Large intestine (tissue), 3 donors: ENCODE data around the gene RFFL. TPM values are rescaled to one million over a fixed set of nuclear protein-coding genes. Genes with fewer than 3 reads are reported as not detected.

ENCODE experiments used
- DNase-seq, 2 donors: peaks; one replicate each; pipeline versions ENCODE4 v3.0.0 to v3.0.0-alpha.2; 2013
- H3K27ac ChIP-seq: one replicate; pipeline ENCODE4 v1.5.1; 2013; ENCODE audit warnings: low read length
- H3K27me3 ChIP-seq: 2 replicates; pipeline ENCODE4 v1.6.1; 2013; ENCODE audit warnings: low read length; ENCODE audit not compliant: control insufficient read depth, insufficient read depth
- H3K36me3 ChIP-seq: 2 replicates; pipeline ENCODE4 v1.6.1; 2013; ENCODE audit warnings: low read length; ENCODE audit not compliant: control insufficient read depth, insufficient read depth
- H3K4me1 ChIP-seq: one replicate; pipeline ENCODE4 v1.6.1; 2013; ENCODE audit warnings: low read length; ENCODE audit not compliant: control insufficient read depth, insufficient read depth
- H3K4me3 ChIP-seq: one replicate; pipeline ENCODE4 v1.5.1; 2013; ENCODE audit warnings: low read length
- H3K9me3 ChIP-seq: one replicate; pipeline ENCODE4 v1.6.1; 2013; ENCODE audit warnings: mild to moderate bottlenecking, low read depth, low read length, moderate library complexity; ENCODE audit not compliant: control insufficient read depth
- WGBS: methylation state at CpG from one replicate; pipeline ENCODE4 v1.1.5; 2013; ENCODE audit warnings: low lambda C conversion rate; ENCODE audit not compliant: insufficient coverage; 5-methylcytosine and 5-hydroxymethylcytosine counted together
- polyA plus RNA-seq: library from polyadenylated mRNA; unstranded; fragments of 120-200 nt; gene quantifications from one replicate; pipeline ENCODE4 v1.2.1, GENCODE V29; 2013

Gene RFFL
- polyA plus RNA-seq, 1 donor, result 31.1 TPM

GRCh38 chr17:34979650-34980352, 83.7 kb downstream of the RFFL start:
- no peaks in the 10 kb centered on the region for H3K9me3 ChIP-seq
- H3K27ac ChIP-seq, result peak overlapping the region; percentile 99
- H3K27me3 ChIP-seq, result no peaks in the 10 kb centered on the region
- peaks cover 9% of the 10 kb centered on the region for H3K4me1 ChIP-seq
- no peak for DNase-seq
- H3K4me3 ChIP-seq, result peak overlapping the region; percentile 93
- H3K36me3 ChIP-seq, result peaks cover 5% of the 10 kb centered on the region
- 13% methylated on average over 6 of the region's 15 CpGs for WGBS

GRCh38 chr17:34979153-34979552, 84.4 kb downstream of the RFFL start:
- Histone ChIP-seq H3K4me3 (no peak overlapping the region), H3K4me1 (peaks cover 9% of the 10 kb centered on the region), H3K9me3 (no peaks in the 10 kb centered on the region), H3K27me3 (no peaks in the 10 kb centered on the region), H3K36me3 (peaks cover 2% of the 10 kb centered on the region), H3K27ac (no peak overlapping the region)
- 40% methylated on average over 1 of the region's 7 CpGs for WGBS
- no peak for DNase-seq

GRCh38 chr17:34974794-34975785, 88.4 kb downstream of the RFFL start:
- no peaks in the 10 kb centered on the region for H3K27me3 ChIP-seq
- H3K36me3 ChIP-seq, result no peaks in the 10 kb centered on the region
- no peaks in the 10 kb centered on the region for H3K4me1 ChIP-seq
- WGBS, result 50% methylated on average over 2 of the region's 3 CpGs
- no peak overlapping the region for H3K27ac ChIP-seq
- no peak overlapping the region for H3K4me3 ChIP-seq
- H3K9me3 ChIP-seq, result no peaks in the 10 kb centered on the region
- DNase-seq, result no peak

GRCh38 chr17:34974179-34974578, 89.3 kb downstream of the RFFL start:
- H3K27me3 ChIP-seq, result no peaks in the 10 kb centered on the region
- no peaks in the 10 kb centered on the region for H3K4me1 ChIP-seq
- 50% methylated on average over 1 of the region's 2 CpGs for WGBS

GRCh38 chr17:34961093-34961911, 102.2 kb downstream of the RFFL start, which contains the start of the genes CCT6B and ZNF830:
Gene CCT6B (minus strand): TSS chr17:34961460. CDS start chr17:34961393, 67 bp downstream.
Gene ZNF830 (plus strand): TSS chr17:34961540. CDS start chr17:34961567, 27 bp downstream.
- Histone ChIP-seq H3K9me3 (no peaks in the 10 kb centered on the region), H3K27me3 (peaks cover 2% of the 10 kb centered on the region), H3K36me3 (peaks cover 15% of the 10 kb centered on the region), H3K4me1 (no peaks in the 10 kb centered on the region), H3K4me3 (peak within 1 kb of the TSS; percentile 92), H3K27ac (peak within 1 kb of the TSS; percentile 84)
- 0% methylated on average over 2 of the region's 65 CpGs for WGBS
- DNase-seq, result peak; percentile 93 to 96

More at GRCh38 chr17:34974179-34974578, 89.3 kb downstream of the RFFL start:
- Histone ChIP-seq H3K27ac (no peak overlapping the region), H3K4me3 (no peak overlapping the region), H3K36me3 (no peaks in the 10 kb centered on the region), H3K9me3 (no peaks in the 10 kb centered on the region)
- no peak for DNase-seq

GRCh38 chr17:34958438-34958837, 105.1 kb downstream of the RFFL start:
- no peaks in the 10 kb centered on the region for H3K4me1 ChIP-seq
- no peak overlapping the region for H3K27ac ChIP-seq
- H3K9me3 ChIP-seq, result no peaks in the 10 kb centered on the region
- peaks cover 2% of the 10 kb centered on the region for H3K27me3 ChIP-seq
- H3K36me3 ChIP-seq, result peaks cover under 1% of the 10 kb centered on the region
- H3K4me3 ChIP-seq, result no peak overlapping the region
- WGBS, result 83% methylated on average over 1 of the region's 1 CpG
- DNase-seq, result no peak

Other genes with a start within 250 kb of the RFFL start
- 2.8 TPM for gene CCT6B, start 102.2 kb downstream of the RFFL start, polyA plus RNA-seq
- gene ZNF830, start 102.2 kb downstream of the RFFL start, polyA plus RNA-seq, result 18.4 TPM
- gene LIG3, start 83.2 kb downstream of the RFFL start, polyA plus RNA-seq, result 24.8 TPM
- 14.4 TPM for gene RAD51D, start 56.2 kb upstream of the RFFL start, polyA plus RNA-seq
- 0.07 TPM for gene FNDC8, start 57.9 kb upstream of the RFFL start, polyA plus RNA-seq
- 14.1 TPM for gene NLE1, start 78.6 kb upstream of the RFFL start, polyA plus RNA-seq
- 0.28 TPM for gene UNC45B, start 84.1 kb upstream of the RFFL start, polyA plus RNA-seq
- gene SLC35G3, start 130.7 kb upstream of the RFFL start, polyA plus RNA-seq, result not detected
- 4.7 TPM for gene SLFN5, start 179.4 kb upstream of the RFFL start, polyA plus RNA-seq